ENCODE measurements around the gene SERF1B. TPM values are rescaled to one million over a fixed set of nuclear protein-coding genes. Genes with fewer than 3 reads are reported as not detected.
"Not testable (repeated sequence)": the region's sequence is repeated elsewhere in the genome, so short reads cannot be mapped to it uniquely, and the experiment has no call there.

Gene SERF1B
- total and polyA plus RNA-seq, 2 donors, result 45.8 to 60.9 TPM

GRCh38 chr5:70056289-70056942 lies 31.4 kb downstream of the SERF1B start:
- DNase-seq (ENCODE audit: low read depth in 6 of 9, low spot score in 9 of 9); H3K27me3 ChIP-seq (ENCODE audit: control insufficient read depth in 2 of 2, insufficient read depth in 1 of 2, low read length in 1 of 2); H3K4me1 ChIP-seq (ENCODE audit: control insufficient read depth in 2 of 2, insufficient read depth in 2 of 2, low read length in 2 of 2); H3K4me3 ChIP-seq (ENCODE audit: low read length in 2 of 2); H3K27ac ChIP-seq (ENCODE audit: low read depth in 1 of 2, low read length in 1 of 2); H3K9me3 ChIP-seq (ENCODE audit: control insufficient read depth in 2 of 2, insufficient read depth in 1 of 2, low read length in 1 of 2); H3K36me3 ChIP-seq (ENCODE audit: control insufficient read depth in 2 of 2, insufficient read depth in 2 of 2, low read length in 1 of 2): not testable (repeated sequence)
- WGBS, result no CpG with 5 or more reads among the region's 6 CpGs

- not testable (repeated sequence) for H3K9me3 ChIP-seq (ENCODE audit: control insufficient read depth in 2 of 2, insufficient read depth in 1 of 2, low read length in 1 of 2); DNase-seq (ENCODE audit: low read depth in 6 of 9, low spot score in 9 of 9); H3K36me3 ChIP-seq (ENCODE audit: control insufficient read depth in 2 of 2, insufficient read depth in 2 of 2, low read length in 1 of 2); H3K27me3 ChIP-seq (ENCODE audit: control insufficient read depth in 2 of 2, insufficient read depth in 1 of 2, low read length in 1 of 2); H3K27ac ChIP-seq (ENCODE audit: low read depth in 1 of 2, low read length in 1 of 2); H3K4me1 ChIP-seq (ENCODE audit: control insufficient read depth in 2 of 2, insufficient read depth in 2 of 2, low read length in 2 of 2); H3K4me3 ChIP-seq (ENCODE audit: low read length in 2 of 2)
- no CpG with 5 or more reads among the region's 1 CpG for WGBS
Measured at GRCh38 chr5:70057140-70057539, 32.1 kb downstream of the SERF1B start.

- not testable (repeated sequence) for DNase-seq (ENCODE audit: low read depth in 6 of 9, low spot score in 9 of 9); H3K36me3 ChIP-seq (ENCODE audit: control insufficient read depth in 2 of 2, insufficient read depth in 2 of 2, low read length in 1 of 2); H3K27me3 ChIP-seq (ENCODE audit: control insufficient read depth in 2 of 2, insufficient read depth in 1 of 2, low read length in 1 of 2); H3K9me3 ChIP-seq (ENCODE audit: control insufficient read depth in 2 of 2, insufficient read depth in 1 of 2, low read length in 1 of 2); H3K4me1 ChIP-seq (ENCODE audit: control insufficient read depth in 2 of 2, insufficient read depth in 2 of 2, low read length in 2 of 2); H3K4me3 ChIP-seq (ENCODE audit: low read length in 2 of 2); H3K27ac ChIP-seq (ENCODE audit: low read depth in 1 of 2, low read length in 1 of 2)
- 99% methylated on average over 5 of the region's 8 CpGs for WGBS
Measured at GRCh38 chr5:70077632-70078031, 52.6 kb downstream of the SERF1B start.

GRCh38 chr5:70088907-70089464 lies 63.9 kb downstream of the SERF1B start:
- not testable (repeated sequence) for DNase-seq (ENCODE audit: low read depth in 6 of 9, low spot score in 9 of 9); H3K4me1 ChIP-seq (ENCODE audit: control insufficient read depth in 2 of 2, insufficient read depth in 2 of 2, low read length in 2 of 2); H3K27me3 ChIP-seq (ENCODE audit: control insufficient read depth in 2 of 2, insufficient read depth in 1 of 2, low read length in 1 of 2); H3K4me3 ChIP-seq (ENCODE audit: low read length in 2 of 2); H3K36me3 ChIP-seq (ENCODE audit: control insufficient read depth in 2 of 2, insufficient read depth in 2 of 2, low read length in 1 of 2); H3K27ac ChIP-seq (ENCODE audit: low read depth in 1 of 2, low read length in 1 of 2); H3K9me3 ChIP-seq (ENCODE audit: control insufficient read depth in 2 of 2, insufficient read depth in 1 of 2, low read length in 1 of 2)
- no CpG with 5 or more reads among the region's 1 CpG for WGBS

GRCh38 chr5:70091776-70092175 lies 66.7 kb downstream of the SERF1B start:
- no CpG with 5 or more reads among the region's 7 CpGs for WGBS
- not testable (repeated sequence) for H3K4me1 ChIP-seq (ENCODE audit: control insufficient read depth in 2 of 2, insufficient read depth in 2 of 2, low read length in 2 of 2); H3K36me3 ChIP-seq (ENCODE audit: control insufficient read depth in 2 of 2, insufficient read depth in 2 of 2, low read length in 1 of 2); H3K9me3 ChIP-seq (ENCODE audit: control insufficient read depth in 2 of 2, insufficient read depth in 1 of 2, low read length in 1 of 2); H3K4me3 ChIP-seq (ENCODE audit: low read length in 2 of 2); H3K27ac ChIP-seq (ENCODE audit: low read depth in 1 of 2, low read length in 1 of 2); DNase-seq (ENCODE audit: low read depth in 6 of 9, low spot score in 9 of 9); H3K27me3 ChIP-seq (ENCODE audit: control insufficient read depth in 2 of 2, insufficient read depth in 1 of 2, low read length in 1 of 2)

Other genes with a start within 250 kb of the SERF1B start
- 99.8 TPM for gene SMN2, start 24.4 kb downstream of the SERF1B start, total RNA-seq
- gene SMN2, start 24.4 kb downstream of the SERF1B start, polyA plus RNA-seq, result 26.9 TPM

All from thymus (tissue), 11 donors.